BE2C (cell line): ENCODE results near the gene FGF14.

ENCODE experiments used
- DNase-seq: peaks from one replicate; pipeline ENCODE4 v3.0.0-alpha.2; 2020
- H3K27me3 ChIP-seq: fragments of 250-450 bp; sonication (Bioruptor Pico); 2 replicates; pipeline ENCODE4 v1.5.1; 2020; ENCODE audit warnings: mild to moderate bottlenecking
- H3K36me3 ChIP-seq: fragments of 250-450 bp; sonication (Bioruptor Pico); 2 replicates; pipeline ENCODE4 v1.5.1; 2020; ENCODE audit warnings: mild to moderate bottlenecking
- H3K4me1 ChIP-seq: fragments of 250-450 bp; sonication (Bioruptor Pico); 2 replicates; pipeline ENCODE4 v1.5.1; 2020
- H3K4me3 ChIP-seq: 2 replicates; pipeline ENCODE4 v1.5.1; 2011; ENCODE audit warnings: low read depth, low read length
- H3K9me3 ChIP-seq: fragments of 250-450 bp; sonication (Bioruptor Pico); 2 replicates; pipeline ENCODE4 v1.5.1; 2020
- CTCF ChIP-seq: IDR thresholded peaks from 2 replicates; pipeline ENCODE4 v1.5.1; 2012; ENCODE audit warnings: mild to moderate bottlenecking, low read depth, low read length

Gene FGF14

DNA sequence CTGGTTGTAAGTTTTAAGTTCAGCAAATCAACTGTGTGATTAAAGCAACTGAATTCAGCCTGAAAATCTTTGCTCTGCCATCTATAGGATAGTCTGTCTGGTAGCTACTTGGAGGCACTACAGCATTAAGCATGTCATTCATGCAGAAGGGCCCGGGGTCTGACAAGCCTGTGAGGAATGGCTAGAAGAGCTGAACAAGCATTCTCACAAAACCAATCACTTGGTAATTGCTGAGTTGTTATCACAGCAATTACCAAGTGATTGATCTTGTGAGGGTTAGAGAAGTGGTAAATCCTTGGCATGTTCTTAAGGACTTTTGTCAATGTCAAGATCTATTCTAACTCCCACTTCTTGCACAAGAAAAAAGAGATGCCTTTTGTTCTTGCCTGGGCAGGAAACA lies 356.1 kb downstream of the FGF14 start:
- H3K9me3 ChIP-seq: no peaks in the 10 kb centered on the region
- H3K4me1 ChIP-seq: peaks cover 6% of the 10 kb centered on the region
- DNase-seq: peak; percentile 25
- H3K4me3 ChIP-seq: no peak overlapping the region
- no peaks in the 10 kb centered on the region for H3K36me3 ChIP-seq
- no peaks in the 10 kb centered on the region for H3K27me3 ChIP-seq
- TF ChIP-seq CTCF: no peak

DNA sequence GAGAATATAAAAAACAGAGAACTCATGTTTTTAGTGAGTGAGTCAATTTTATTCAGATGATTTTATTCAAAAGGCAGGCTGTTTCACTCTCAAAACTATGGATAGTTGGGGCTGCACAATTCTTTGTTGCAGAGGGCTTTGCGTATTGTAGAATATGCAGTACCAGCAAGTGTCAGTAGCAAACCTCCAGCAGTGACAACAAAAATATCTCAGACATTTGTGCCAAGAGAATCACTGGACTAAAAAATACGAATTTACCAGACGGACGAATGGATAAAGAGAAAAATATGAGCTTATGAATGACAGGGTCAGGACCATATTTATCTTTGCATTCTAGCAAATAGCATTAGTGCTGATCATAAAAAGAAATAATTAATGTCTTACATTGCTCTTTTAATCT lies 359.1 kb downstream of the FGF14 start:
- no peaks in the 10 kb centered on the region for H3K27me3 ChIP-seq
- H3K9me3 ChIP-seq: no peaks in the 10 kb centered on the region
- no peak for TF ChIP-seq CTCF
- H3K4me1 ChIP-seq: peaks cover 20% of the 10 kb centered on the region
- H3K4me3 ChIP-seq: no peak overlapping the region
- no peaks in the 10 kb centered on the region for H3K36me3 ChIP-seq
- DNase-seq: no peak

DNA sequence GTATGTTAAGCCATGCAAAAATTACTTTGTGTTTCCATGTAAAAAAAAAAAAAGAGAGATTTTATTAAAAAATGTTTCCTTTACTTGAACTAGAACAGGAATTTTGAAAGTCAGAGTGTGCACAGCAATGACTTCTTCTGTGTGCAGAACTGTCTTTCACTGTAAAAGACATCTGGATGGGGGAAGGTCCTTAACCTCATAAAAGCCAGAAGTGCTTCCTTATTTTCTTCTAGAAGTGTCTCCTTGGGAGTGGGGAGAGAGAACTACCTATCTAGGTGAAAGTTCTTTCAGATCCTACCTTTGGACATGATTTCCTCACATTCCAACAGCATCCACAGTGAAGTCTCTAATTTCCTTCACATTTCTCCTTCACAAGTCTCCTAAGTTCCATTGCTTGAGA lies 360.3 kb downstream of the FGF14 start:
- Histone ChIP-seq H3K4me3 (no peak overlapping the region), H3K4me1 (peaks cover 20% of the 10 kb centered on the region), H3K27me3 (no peaks in the 10 kb centered on the region), H3K9me3 (no peaks in the 10 kb centered on the region), H3K36me3 (no peaks in the 10 kb centered on the region)
- no peak for TF ChIP-seq CTCF
- no peak for DNase-seq

DNA sequence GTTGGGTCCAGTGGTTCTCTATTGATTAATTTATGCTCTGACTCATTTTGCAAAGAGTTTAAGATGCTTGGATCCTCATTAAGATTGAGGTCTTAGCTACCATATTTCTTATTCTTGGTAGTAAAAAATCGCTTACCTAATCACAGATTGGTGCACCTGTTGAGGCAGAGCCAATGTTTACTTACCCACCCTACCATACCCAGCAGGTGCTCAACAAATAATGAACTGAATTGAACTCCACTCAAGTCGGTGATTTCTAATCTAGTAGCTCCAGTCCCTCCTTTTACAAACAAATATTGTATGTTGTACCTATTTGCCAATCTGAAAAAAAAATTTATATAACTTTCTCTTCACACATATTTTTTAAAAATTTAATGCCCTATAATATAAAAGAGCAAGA lies 361.0 kb downstream of the FGF14 start:
- H3K4me3 ChIP-seq: no peak overlapping the region
- H3K27me3 ChIP-seq: no peaks in the 10 kb centered on the region
- H3K9me3 ChIP-seq: no peaks in the 10 kb centered on the region
- H3K36me3 ChIP-seq: no peaks in the 10 kb centered on the region
- TF ChIP-seq CTCF: no peak
- peaks cover 18% of the 10 kb centered on the region for H3K4me1 ChIP-seq
- DNase-seq: no peak

- H3K27me3 ChIP-seq: no peaks in the 10 kb centered on the region
- no peaks in the 10 kb centered on the region for H3K36me3 ChIP-seq
- H3K9me3 ChIP-seq: no peaks in the 10 kb centered on the region
- peak overlapping the region; percentile 10 for H3K4me3 ChIP-seq
- H3K4me1 ChIP-seq: peaks cover 15% of the 10 kb centered on the region
- DNase-seq: peak; percentile 84
- TF ChIP-seq CTCF: no peak
These were observed 362.6 kb downstream of the FGF14 start for GRCh38 chr13:102039264-102039663.

- no peaks in the 10 kb centered on the region for H3K36me3 ChIP-seq
- no peaks in the 10 kb centered on the region for H3K9me3 ChIP-seq
- no peak for DNase-seq
- peaks cover 15% of the 10 kb centered on the region for H3K4me1 ChIP-seq
- no peak for TF ChIP-seq CTCF
- H3K4me3 ChIP-seq: peak overlapping the region; percentile 10
- H3K27me3 ChIP-seq: no peaks in the 10 kb centered on the region
These were observed 363.1 kb downstream of the FGF14 start for GRCh38 chr13:102038787-102039186.
